Stimulated activated naive B cell treated with anti-CD40 and anti-IgM and Interleukin-4, amounts not matched to agents 10 μg/mL and 1 μg/mL and 100 μg/mL, for 72 hours (primary cell): ENCODE data around the gene KRTAP4-6.
A peak's percentile ranks its signal among the peaks of the same experiment; 100 is the strongest.
"Not testable (repeated sequence)": the region's sequence is repeated elsewhere in the genome, so short reads cannot be mapped to it uniquely, and the experiment has no call there.

Experiments used
- ATAC-seq, 2 donors: fragments of 150-1000 bp; cut with Tn5 transposase; replicated peaks; 2 replicates each; pipeline ENCODE4 v1.10.0; 2021; ENCODE audit warnings: moderate library complexity in 1 of 2
- DNase-seq: peaks from one replicate; pipeline ENCODE4 v3.0.0; 2021
- H3K27ac Mint-ChIP-seq: one replicate; pipeline ENCODE4 v1.8.0; 2022; ENCODE audit warnings: mild to moderate bottlenecking, mixed read lengths
- H3K27me3 Mint-ChIP-seq, 2 donors: one replicate each; pipeline ENCODE4 v1.8.0; 2022; ENCODE audit warnings: mixed read lengths in 2 of 2
- H3K36me3 Mint-ChIP-seq, 2 donors: one replicate each; pipeline ENCODE4 v1.8.0; 2022; ENCODE audit warnings: mixed read lengths in 2 of 2, mild to moderate bottlenecking in 1 of 2
- H3K4me1 Mint-ChIP-seq, 2 donors: one replicate each; pipeline ENCODE4 v1.8.0; 2022; ENCODE audit warnings: mixed read lengths in 2 of 2, mild to moderate bottlenecking in 1 of 2
- H3K4me3 Mint-ChIP-seq, 2 donors: one replicate each; pipeline ENCODE4 v1.8.0; 2022; ENCODE audit warnings: mild to moderate bottlenecking in 2 of 2, mixed read lengths in 2 of 2, moderate library complexity in 1 of 2
- H3K9me3 Mint-ChIP-seq, 2 donors: one replicate each; pipeline ENCODE4 v1.8.0; 2022; ENCODE audit warnings: mixed read lengths in 2 of 2, mild to moderate bottlenecking in 1 of 2

KRTAP4-6 gene

GRCh38 chr17:41140360-41141131 lies at the start of gene KRTAP4-6:
Gene KRTAP4-6 (minus strand): TSS chr17:41140544. CDS start chr17:41140487, 57 bp downstream.
- Mint-ChIP-seq H3K36me3 (peaks cover 19 to 52% of the 10 kb centered on the region in 2 donors), H3K4me1 (peaks cover 0 to 8% of the 10 kb centered on the region in 2 donors), H3K4me3 (no peak within 1 kb of the TSS), H3K9me3 (peaks cover 28 to 43% of the 10 kb centered on the region in 2 donors), H3K27me3 (peaks cover 0 to 4% of the 10 kb centered on the region in 2 donors), H3K27ac (no peak within 1 kb of the TSS)
- peak in 1 of 2 donors; percentile 54 for ATAC-seq
- DNase-seq = no peak

DNA sequence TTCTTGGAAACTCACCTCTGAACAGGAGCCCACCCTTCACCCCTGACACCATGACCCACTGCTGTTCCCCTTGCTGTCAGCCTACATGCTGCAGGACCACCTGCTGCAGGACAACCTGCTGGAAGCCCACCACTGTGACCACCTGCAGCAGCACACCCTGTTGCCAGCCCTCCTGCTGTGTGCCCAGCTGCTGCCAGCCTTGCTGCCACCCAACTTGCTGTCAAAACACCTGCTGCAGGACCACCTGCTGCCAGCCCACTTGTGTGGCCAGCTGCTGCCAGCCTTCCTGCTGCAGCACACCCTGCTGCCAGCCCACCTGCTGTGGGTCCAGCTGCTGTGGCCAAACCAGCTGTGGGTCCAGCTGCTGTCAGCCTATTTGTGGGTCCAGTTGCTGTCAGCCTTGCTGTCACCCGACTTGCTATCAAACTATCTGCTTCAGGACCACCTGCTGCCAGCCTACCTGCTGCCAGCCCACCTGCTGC lies 49.5 kb upstream of the KRTAP4-6 start, which contains the start of gene KRTAP9-1:
KRTAP9-1 (plus strand) TSS at position 51 of the 482 bp plus-strand sequence; CDS start at position 51, 0 bp downstream.
- not testable (repeated sequence) for ATAC-seq, H3K4me1 Mint-ChIP-seq, H3K27ac Mint-ChIP-seq, DNase-seq, H3K36me3 Mint-ChIP-seq, H3K4me3 Mint-ChIP-seq, H3K9me3 Mint-ChIP-seq
- peaks cover 15 to 34% of the 10 kb centered on the region in 2 donors for H3K27me3 Mint-ChIP-seq

DNA sequence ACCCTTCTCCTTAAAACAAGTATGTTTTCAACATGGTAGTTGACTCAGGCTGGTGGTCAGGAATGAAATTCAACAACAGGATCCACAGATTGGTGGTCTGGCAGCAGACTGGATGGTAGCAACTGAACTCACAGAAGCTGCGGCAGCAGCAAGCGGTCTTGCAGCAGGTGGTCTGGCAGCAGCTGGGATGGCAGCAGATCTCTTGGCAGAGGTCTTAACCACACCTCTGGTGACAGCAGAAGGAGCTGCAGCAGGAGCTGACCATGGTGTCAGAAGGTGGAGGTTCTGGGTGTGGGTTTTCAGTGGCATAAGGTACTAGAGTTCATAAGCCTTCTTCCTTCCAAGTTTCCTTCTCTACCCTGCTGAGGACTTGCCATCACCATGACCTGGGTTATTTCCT lies 46.5 kb upstream of the KRTAP4-6 start:
- H3K36me3 Mint-ChIP-seq = no peaks in the 10 kb centered on the region
- ATAC-seq (no peak), DNase-seq (no peak)
- no peak overlapping the region for H3K4me3 Mint-ChIP-seq
- H3K4me1 Mint-ChIP-seq = no peaks in the 10 kb centered on the region
- H3K27me3 Mint-ChIP-seq = peaks cover 15 to 35% of the 10 kb centered on the region in 2 donors
- H3K9me3 Mint-ChIP-seq = no peaks in the 10 kb centered on the region
- no peak overlapping the region for H3K27ac Mint-ChIP-seq

- Mint-ChIP-seq H3K36me3 (no peaks in the 10 kb centered on the region), H3K27ac (no peak overlapping the region), H3K9me3 (no peaks in the 10 kb centered on the region), H3K4me3 (no peak overlapping the region), H3K4me1 (no peaks in the 10 kb centered on the region), H3K27me3 (peaks cover 3 to 17% of the 10 kb centered on the region in 2 donors)
- ATAC-seq (no peak), DNase-seq (no peak)
Observed at GRCh38 chr17:41185001-41185400, 44.7 kb upstream of the KRTAP4-6 start.

DNA sequence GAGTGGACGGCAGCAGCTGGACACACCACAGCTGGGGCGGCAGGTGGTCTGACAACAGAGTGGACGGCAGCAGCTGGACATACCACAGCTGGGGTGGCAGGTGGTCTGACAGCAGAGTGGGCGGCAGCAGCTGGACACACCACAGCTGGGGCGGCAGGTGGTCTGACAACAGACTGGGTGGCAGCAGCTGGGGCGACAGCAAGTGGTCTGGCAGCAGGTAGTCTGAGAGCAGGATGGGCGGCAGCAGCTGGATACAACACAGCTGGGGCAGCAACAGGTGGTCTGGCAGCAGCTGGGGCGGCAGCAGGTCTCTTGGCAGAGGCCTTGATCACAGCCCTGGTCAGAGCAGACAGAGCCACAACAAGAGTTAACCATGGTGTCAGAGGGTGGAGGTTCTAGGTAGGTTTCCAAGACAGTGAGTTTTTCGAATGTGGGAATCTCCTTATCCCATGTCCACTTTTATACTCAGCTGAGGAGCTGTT lies 44.2 kb upstream of the KRTAP4-6 start, which contains the start of gene KRTAP4-1:
KRTAP4-1 (minus strand) TSS at position 432 of the 482 bp plus-strand sequence; CDS start at position 375, 57 bp downstream.
- DNase-seq (no peak), ATAC-seq (no peak)
- no peaks in the 10 kb centered on the region for H3K9me3 Mint-ChIP-seq
- no peaks in the 10 kb centered on the region for H3K36me3 Mint-ChIP-seq
- H3K27ac Mint-ChIP-seq = no peak within 1 kb of the TSS
- no peaks in the 10 kb centered on the region for H3K4me1 Mint-ChIP-seq
- H3K4me3 Mint-ChIP-seq = no peak within 1 kb of the TSS
- H3K27me3 Mint-ChIP-seq = peaks cover 0 to 15% of the 10 kb centered on the region in 2 donors

DNA sequence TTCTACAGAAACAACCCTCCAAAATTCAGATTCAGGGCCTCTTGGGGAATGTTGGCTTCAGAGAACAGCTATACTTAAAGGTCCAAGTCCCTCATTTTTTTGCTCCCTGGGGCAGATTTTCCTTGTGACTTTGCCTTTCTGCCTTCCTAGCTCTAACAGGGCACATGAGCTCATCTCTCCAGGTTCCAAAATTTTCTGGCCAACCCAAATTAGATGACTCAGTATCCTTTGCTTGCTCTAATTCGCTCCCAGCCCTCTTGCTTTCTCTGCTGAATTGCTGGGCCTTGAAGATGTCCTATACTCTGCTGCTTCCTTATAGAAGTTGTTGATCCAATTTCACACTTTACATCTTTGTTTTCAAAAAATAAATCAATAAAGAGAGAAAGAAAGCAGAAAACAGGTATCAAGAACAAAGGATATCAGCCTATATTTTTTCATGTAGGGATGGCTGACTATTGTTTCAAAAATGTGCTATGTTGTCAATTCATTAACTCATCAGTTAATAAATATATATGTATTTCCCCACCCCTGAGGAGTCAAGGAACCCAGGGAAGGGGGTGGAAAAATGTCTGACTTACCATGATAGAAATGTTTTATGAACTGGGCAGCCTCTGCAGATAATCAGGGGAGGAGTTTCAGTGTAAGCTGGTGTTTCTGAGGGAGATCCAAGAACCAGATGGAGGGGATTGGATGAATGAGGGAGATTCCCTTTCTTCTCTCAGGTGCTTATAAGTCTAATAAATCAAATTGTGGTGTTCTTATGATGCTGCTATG lies 38.7 kb upstream of the KRTAP4-6 start:
- ATAC-seq = no peak
- Mint-ChIP-seq H3K27me3 (peaks cover 0 to under 1% of the 10 kb centered on the region in 2 donors), H3K4me3 (no peak overlapping the region), H3K9me3 (peaks cover 0 to 1% of the 10 kb centered on the region in 2 donors), H3K4me1 (peaks cover 31 to 42% of the 10 kb centered on the region in 2 donors), H3K36me3 (no peaks in the 10 kb centered on the region), H3K27ac (no peak overlapping the region)
- no peak for DNase-seq

DNA sequence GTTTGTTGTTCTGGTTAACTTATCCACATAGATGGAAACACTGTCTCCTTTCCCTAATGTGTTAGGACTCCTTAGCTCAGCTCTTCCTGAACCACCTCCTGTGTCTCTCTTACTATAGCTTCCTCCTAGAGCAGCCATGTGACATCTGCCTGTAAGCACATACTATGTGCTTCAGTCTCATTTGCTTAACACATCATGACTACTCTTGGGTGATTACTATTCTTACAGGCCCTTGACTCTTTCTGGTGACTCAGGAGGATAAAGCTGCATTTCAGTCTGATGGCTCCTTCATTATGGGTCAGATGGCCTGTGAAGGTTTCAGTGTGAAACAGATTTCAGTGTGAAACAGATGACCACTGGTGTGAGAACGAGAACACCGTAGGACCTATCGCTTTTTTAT lies 38.0 kb upstream of the KRTAP4-6 start:
- DNase-seq = no peak

GRCh38 chr17:41177727-41178271 lies 37.5 kb upstream of the KRTAP4-6 start, which contains the start of gene KRTAP4-2:
Gene KRTAP4-2 (minus strand): TSS chr17:41178221. CDS start chr17:41178164, 57 bp downstream.
- no peaks in the 10 kb centered on the region for H3K27me3 Mint-ChIP-seq
- ATAC-seq = no peak
- no peaks in the 10 kb centered on the region for H3K36me3 Mint-ChIP-seq
- H3K9me3 Mint-ChIP-seq = peaks cover 0 to 1% of the 10 kb centered on the region in 2 donors
- H3K4me1 Mint-ChIP-seq = peaks cover 34 to 43% of the 10 kb centered on the region in 2 donors
- DNase-seq = no peak
- H3K4me3 Mint-ChIP-seq = peak within 1 kb of the TSS in 1 of 2 donors; percentile 7
- H3K27ac Mint-ChIP-seq = peak within 1 kb of the TSS; percentile 81

More for the DNA sequence above, 38.0 kb upstream of the KRTAP4-6 start:
- H3K4me3 Mint-ChIP-seq = no peak overlapping the region
- H3K27me3 Mint-ChIP-seq = no peaks in the 10 kb centered on the region
- ATAC-seq = peak; percentile 37 to 48
- H3K4me1 Mint-ChIP-seq = peaks cover 33 to 42% of the 10 kb centered on the region in 2 donors
- H3K27ac Mint-ChIP-seq = peak overlapping the region; percentile 25
- peaks cover 0 to 1% of the 10 kb centered on the region in 2 donors for H3K9me3 Mint-ChIP-seq
- no peaks in the 10 kb centered on the region for H3K36me3 Mint-ChIP-seq

DNA sequence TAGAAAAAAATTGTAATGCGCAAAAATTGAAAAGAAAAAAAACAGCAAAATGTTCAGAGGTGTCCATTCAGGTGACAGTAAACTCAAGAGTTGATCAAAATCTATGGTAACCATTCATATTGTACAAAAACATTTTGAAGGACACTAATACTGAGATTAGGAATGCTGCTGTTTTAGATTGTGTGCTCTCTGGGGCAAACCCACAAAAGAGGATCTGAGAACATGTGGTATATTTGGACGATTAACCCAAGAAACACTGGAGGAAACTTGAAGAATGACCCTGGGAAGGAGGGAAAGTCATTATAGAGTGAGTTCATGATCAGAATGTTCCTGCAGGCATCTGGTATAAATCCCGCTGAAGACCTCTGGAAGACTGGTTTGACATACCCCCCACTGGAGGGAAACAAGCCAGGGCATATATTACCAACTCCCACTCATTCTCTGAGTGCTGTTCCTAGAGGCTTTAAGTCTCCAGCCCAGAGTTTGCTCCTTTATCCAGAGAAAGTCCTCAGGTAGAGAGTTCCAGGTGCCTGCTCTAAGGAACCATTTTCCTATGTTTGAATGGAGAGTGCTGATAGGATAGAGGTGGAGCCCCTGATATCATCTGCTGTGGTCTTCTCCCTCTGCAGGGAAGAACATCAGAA lies 36.5 kb upstream of the KRTAP4-6 start:
- Mint-ChIP-seq H3K27me3 (no peaks in the 10 kb centered on the region), H3K27ac (peak overlapping the region; percentile 65), H3K4me1 (peaks cover 39 to 51% of the 10 kb centered on the region in 2 donors), H3K36me3 (no peaks in the 10 kb centered on the region), H3K4me3 (no peak overlapping the region), H3K9me3 (peaks cover 0 to 1% of the 10 kb centered on the region in 2 donors)
- DNase-seq = peak; percentile 19
- ATAC-seq = peak; percentile 95 to 96

DNA sequence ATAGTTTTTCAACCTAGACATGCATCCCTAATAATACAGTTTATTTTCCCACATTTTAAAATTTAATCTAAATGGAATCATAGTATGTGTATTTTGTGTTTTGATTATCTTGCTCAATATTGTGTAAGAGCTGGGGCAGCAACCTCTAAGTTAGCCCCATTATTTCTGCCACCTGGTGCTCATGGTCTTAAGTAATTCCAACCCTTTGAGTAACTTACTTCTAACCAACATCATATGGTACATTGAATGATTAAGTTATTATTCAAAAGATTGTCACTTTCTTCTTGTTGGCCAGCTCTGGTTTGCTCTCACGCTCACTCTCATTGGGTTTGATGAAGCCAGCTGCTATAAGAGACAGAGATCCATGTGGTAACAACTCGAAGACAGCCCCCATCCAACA lies 31.5 kb upstream of the KRTAP4-6 start:
- H3K9me3 Mint-ChIP-seq = peaks cover 2 to 4% of the 10 kb centered on the region in 2 donors
- H3K27me3 Mint-ChIP-seq = no peaks in the 10 kb centered on the region
- no peak overlapping the region for H3K27ac Mint-ChIP-seq
- H3K4me1 Mint-ChIP-seq = peaks cover 26 to 35% of the 10 kb centered on the region in 2 donors
- DNase-seq (no peak), ATAC-seq (no peak)
- no peak overlapping the region for H3K4me3 Mint-ChIP-seq
- H3K36me3 Mint-ChIP-seq = no peaks in the 10 kb centered on the region

DNA sequence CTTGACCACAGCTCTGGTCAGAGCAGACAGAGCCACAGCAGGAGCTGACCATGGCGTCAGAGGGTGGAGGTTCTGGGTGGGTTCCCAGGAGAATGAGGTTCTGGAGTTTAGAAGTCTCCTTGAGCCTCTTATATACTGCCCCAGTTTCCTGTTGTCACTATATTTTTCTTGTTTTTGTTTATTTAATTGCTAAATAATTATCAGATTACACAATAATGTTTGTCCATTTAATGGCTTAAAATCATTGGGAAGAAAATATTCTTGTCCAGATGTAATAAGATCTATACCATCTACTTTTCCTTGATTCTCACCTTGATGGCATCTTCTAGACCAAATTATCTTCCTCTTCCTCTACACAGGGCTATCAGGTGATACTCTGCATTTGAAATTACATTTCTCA lies 27.8 kb upstream of the KRTAP4-6 start, which contains the start of gene KRTAP4-3:
KRTAP4-3 (minus strand) TSS at position 101 of the 400 bp plus-strand sequence; CDS start at position 52, 49 bp downstream.
- no peak for DNase-seq
- H3K36me3 Mint-ChIP-seq = no peaks in the 10 kb centered on the region
- H3K27me3 Mint-ChIP-seq = no peaks in the 10 kb centered on the region
- peaks cover 9 to 13% of the 10 kb centered on the region in 2 donors for H3K4me1 Mint-ChIP-seq
- peak within 1 kb of the TSS; percentile 25 for H3K27ac Mint-ChIP-seq
- ATAC-seq = no peak
- H3K4me3 Mint-ChIP-seq = no peak within 1 kb of the TSS
- H3K9me3 Mint-ChIP-seq = peaks cover 2 to 4% of the 10 kb centered on the region in 2 donors

GRCh38 chr17:41167561-41167960 lies 27.2 kb upstream of the KRTAP4-6 start:
- no peak overlapping the region for H3K4me3 Mint-ChIP-seq
- peaks cover 9% of the 10 kb centered on the region in 2 donors for H3K4me1 Mint-ChIP-seq
- no peak overlapping the region for H3K27ac Mint-ChIP-seq
- no peak for ATAC-seq
- no peaks in the 10 kb centered on the region for H3K36me3 Mint-ChIP-seq
- no peak for DNase-seq
- peaks cover 2 to 4% of the 10 kb centered on the region in 2 donors for H3K9me3 Mint-ChIP-seq
- H3K27me3 Mint-ChIP-seq = no peaks in the 10 kb centered on the region

DNA sequence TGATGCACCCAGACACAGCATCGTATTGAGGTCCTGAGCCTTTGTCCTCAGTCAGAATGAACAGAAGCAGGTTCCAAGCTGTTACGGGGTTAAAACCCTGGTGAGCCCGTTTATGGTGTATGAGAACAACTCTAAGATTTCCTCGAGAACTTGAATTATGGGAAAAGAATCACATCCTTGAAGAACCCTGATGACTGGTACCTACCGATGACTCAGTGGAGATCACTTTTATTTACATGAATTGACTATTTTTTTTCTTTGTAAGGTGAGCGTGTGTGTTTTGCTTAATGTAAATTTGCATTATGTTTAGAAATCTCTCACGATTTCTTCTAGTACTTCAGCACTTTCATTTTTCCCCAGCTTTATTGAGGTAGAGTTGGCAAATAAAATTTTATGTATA lies 23.5 kb upstream of the KRTAP4-6 start:
- H3K9me3 Mint-ChIP-seq = no peaks in the 10 kb centered on the region
- H3K27ac Mint-ChIP-seq = no peak overlapping the region
- ATAC-seq = no peak
- H3K36me3 Mint-ChIP-seq = no peaks in the 10 kb centered on the region
- H3K4me3 Mint-ChIP-seq = no peak overlapping the region
- peaks cover 9% of the 10 kb centered on the region in 2 donors for H3K4me1 Mint-ChIP-seq
- no peak for DNase-seq
- H3K27me3 Mint-ChIP-seq = peaks cover 0 to 4% of the 10 kb centered on the region in 2 donors
